Measurements from ENCODE around the gene TUBG2.
"Not testable (repeated sequence)": the region's sequence is repeated elsewhere in the genome, so short reads cannot be mapped to it uniquely, and the experiment has no call there.

The TUBG2 gene

DNA sequence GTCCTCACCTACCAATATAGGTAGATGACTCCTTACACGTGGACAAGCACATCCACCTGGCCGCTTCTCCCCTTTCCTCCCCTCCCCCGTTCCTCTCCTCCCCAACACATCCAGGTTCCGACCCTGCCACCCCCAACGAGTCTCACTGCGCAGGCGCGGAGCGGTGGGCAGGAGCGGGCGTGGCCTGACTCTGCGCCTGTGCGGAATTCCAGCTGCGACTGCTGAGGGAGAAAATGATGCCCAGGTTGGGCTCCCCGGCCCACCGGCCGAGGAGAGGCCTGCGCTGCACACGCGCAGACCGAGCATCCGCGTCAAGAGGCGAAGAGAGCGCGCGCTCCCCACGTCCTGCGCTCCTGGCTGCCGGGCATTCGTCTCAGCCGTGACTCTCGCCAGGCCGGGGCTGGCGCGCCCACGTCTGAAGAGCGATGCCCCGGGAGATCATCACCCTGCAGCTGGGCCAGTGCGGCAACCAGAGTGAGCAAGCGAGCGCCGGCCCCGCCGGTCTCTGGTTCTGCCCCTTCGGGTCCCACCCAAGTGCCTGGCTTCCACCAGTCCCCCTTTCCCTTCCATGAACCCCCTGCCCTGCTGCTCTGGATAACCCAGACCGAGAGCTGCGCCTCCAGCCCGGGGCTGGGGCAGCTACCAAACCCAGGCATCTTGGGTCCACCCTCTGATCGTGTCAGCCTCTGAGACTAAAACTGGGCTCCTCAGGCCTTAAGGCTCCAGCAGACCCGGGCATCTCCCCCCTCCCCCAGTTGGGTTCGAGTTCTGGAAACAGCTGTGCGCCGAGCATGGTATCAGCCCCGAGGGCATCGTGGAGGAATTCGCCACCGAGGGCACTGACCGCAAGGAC, at the start of gene TUBG2:
TSS of gene TUBG2 (plus strand) at position 206 of the 853 bp plus-strand sequence. CDS start at position 426, 220 bp downstream.
- DNase-seq, result peak; percentile 82 to 94

DNA sequence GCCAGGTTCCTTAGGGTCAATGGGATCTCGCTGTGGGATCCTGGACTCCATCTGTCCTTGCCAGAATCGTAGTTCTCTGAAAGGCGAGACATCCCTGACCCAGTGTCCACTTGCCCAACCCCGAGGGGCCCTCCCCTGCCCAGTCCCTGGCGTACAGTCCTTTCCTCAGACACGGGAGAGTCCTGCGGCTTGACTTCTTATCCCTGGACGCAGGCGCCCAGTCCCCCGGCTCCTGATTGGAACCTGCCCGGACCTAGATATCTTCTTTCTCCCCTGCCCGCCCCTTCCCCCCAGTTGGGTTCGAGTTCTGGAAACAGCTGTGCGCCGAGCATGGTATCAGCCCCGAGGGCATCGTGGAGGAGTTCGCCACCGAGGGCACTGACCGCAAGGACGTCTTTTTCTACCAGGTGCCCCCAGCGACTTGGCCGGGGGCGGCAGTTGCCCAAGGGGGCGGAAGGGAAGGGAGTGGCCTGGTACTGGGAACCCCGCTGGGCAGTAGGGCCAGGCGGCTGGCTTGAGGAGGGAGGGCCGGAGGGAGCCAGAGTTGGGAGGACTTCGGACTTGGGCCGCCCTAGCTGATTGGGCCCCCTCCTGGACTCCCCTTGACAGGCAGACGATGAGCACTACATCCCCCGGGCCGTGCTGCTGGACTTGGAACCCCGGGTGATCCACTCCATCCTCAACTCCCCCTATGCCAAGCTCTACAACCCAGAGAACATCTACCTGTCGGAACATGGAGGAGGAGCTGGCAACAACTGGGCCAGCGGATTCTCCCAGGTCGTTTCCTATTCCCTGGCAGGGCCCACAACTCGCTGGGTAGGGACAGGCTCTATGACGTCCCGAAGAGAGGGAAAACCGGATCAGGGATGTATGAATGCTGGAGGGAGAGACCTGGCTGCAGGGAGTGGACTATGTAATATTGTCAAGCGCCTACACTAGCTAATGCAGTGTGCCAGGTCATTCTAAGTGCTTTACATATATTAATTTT, 49.0 kb upstream of the TUBG2 start:
- not testable (repeated sequence) for DNase-seq

DNA sequence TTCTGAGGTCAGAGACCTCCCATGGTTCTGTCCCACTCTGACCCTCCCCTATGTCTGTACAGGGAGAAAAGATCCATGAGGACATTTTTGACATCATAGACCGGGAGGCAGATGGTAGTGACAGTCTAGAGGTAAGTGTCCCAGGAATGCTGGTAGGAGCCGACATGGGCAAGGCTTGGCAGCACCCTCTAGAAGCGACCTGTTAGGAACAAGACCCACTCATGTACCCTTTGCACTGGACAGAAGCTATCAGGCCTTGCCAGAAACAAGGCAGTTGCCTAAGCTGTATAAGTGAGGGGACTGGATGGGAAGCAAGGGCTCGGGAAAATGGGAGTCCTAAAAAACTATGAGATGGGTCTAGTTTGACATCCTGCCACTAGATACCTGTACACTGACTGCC, 47.1 kb upstream of the TUBG2 start:
- no peak for DNase-seq

DNA sequence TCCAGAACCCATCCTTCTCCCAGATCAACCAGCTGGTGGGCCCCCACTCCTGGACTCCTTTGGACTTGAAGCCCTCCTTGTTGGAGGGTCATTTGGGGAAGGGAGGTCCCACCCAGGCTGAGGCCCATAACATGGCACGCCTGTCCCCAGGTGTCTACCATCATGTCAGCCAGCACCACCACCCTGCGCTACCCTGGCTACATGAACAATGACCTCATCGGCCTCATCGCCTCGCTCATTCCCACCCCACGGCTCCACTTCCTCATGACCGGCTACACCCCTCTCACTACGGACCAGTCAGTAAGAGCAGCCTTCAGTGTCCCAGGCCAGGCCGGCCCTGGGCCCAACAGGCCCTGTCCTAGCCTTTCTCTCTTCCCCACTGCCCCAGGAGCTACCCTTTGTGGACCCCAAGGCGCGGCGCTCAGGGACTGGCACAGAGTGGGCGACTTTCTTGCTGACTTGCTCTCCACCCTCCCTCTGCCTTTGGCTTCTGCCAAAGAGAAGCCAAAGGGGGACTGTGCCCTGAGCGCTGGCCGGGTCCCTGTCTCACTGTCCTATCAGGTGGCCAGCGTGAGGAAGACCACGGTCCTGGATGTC, 45.3 kb upstream of the TUBG2 start:
- no peak for DNase-seq

DNA sequence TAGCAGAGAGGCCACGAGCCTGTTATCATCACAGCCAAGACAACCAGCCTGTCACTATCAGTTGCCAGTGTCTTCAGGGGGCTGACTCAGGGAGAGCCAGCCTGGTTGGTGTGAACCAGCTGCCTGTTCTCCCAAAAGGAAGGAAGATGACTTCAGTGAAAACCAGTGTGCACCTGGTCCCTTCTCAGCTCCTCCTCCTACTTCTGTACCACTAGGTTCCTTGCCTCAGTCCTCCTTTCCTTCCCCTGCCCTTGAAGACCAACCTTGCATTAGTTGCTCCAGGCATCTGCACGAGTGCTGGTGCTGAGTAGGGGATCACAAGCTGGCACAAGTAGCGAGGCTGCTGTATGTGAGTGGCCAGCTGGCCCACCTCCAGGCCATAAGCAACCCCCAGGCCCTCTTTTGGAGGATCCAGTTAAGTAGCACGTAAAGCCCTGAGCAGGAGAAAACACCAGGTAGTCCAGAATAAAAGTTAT, 41.1 kb upstream of the TUBG2 start:
- no peak for DNase-seq

DNA sequence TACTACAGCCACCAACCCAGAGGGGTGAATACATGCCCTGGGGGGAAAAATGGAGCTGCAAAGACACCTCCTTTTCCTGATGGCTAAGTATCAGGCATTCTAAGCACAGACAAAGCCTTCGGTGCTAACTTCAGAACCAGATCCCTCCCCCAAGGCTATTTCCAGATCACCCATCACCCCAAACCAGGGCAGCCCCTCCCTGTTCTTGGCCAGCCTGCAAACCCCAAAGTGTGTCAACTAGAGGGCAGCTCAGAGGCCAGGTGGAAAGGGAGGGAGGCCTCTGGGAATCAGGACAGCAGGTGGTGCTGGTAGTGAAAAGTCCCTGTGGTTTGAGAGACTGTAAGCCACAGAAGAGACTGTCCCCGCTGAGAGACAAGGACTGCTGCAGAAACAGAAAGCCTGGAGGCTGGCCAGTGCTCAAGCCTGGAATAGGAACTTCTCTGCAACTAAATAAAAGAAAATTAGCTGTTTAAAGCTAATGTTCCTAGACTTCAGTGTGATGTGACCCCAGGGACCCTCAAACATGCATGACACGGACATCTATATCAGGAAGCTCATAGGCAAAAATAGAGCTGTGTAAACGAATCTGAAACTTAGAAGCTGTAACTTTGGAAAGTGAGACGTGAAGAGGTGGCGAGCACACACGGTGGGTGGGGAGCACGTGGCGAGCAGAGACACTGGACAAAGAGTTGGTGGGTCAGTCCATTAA, 40.5 kb upstream of the TUBG2 start:
- peak in 1 of 2 experiments; percentile 36 for DNase-seq

DNA sequence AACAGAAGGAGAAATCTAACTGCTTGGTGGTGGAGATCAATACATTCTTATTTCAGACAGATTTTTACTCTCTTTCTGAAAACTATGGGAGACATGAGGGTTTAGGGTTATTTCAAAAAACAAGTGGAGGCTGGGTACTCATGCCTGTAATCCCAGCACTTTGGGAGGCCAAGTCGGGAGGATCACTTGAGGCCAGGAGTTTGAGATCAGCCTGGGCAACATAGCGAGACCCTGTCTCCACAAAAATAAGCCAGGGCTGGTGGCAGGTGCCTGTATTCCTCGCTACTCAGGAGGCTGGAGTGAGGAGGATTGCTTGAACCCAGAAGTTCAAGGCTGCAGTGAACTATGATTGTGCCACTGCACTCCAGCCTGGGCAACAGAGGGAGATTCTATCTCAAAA, 37.1 kb upstream of the TUBG2 start:
- DNase-seq, result not testable (repeated sequence)

DNA sequence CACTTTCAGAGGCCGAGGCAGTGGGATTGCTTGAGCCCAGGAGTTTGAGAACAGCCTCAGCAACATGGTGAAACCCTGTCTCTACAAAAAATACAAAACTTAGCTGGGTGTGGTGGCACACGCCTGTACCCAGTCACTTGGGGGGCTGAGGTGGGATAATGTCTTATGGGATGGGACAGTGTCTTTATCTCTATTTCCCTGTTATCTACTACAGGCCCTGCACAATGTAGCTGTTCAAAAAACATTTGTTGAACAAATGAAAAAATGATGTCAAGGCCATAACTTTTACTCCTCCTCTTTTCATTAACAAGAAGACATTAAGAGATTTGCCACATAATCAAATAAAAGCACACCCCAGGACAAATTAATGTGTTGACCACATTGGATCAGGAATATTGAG, 35.8 kb upstream of the TUBG2 start:
- DNase-seq, result no peak

DNA sequence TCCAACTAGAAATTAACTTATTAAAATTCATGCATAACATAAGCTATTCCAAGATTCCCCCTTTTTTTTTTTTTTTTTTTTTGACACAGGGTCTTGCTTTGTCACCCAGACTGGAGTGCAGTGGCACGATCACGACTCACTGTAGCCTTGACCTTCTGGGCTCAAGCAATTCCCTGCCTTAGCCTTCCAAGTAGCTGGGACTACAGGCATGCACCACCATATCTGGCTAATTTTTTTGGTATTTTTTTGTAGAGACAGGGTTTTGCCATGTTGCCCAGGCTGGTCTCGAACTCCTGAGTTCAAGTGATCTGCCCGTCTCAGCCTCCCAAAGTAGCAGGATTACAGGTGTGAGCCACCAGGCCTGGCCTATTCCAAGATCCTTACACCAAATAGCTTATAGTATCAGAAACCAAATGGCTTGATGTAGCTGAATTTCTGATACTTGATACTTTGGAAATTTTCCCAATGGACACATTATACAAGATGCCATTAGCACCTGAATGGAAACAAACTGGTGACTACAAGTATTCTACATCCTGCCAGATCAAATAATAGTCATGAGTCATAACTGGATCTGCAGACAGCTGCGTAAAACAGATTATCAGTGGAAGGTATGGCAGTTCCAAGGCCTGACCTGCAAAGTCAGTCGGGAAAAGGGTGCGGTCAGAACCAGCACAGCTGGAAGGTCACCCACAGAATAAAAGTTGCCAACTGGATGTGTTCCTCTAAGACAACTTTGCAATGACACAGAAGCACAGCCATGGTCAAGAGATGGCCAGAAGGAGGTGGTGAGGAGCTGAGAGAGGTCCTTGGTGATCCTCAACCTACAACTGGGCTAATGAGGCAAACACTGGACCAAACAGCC, 35.1 kb upstream of the TUBG2 start:
- no peak for DNase-seq

DNA sequence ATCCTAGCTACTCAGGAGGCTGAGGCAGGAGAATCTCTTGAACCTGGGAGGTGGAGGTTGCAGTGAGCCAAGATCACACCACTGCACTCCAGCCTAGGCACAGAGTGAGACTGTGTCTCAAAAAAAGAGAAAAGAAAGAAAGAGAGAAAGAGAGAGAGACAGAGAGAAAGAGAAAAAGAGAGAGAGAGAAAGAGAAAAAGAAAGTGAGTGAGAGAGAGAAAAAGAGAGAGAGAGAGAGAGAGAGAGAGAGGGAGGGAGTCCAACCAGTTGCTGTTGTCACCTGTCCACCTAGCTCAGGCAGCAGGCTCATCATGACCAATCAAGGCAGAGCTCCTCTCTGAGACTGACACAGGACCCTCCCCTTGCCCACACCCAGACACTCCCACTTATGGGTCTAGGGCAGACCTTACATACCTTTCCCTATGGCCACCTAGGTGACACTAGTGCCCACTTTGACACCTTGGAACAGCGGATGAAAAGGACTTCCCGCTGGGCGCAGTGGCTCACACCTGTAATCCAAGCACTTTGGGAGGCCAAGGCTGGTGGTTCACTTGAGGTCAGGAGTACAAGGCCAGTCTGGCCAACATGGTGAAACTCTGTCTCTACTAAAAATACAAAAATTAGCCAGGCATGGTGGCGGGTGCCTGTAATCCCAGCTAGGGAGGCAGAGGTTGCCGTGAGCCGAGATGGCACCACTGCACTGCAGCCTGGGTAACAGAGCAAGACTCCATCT, 31.9 kb upstream of the TUBG2 start:
- DNase-seq, result not testable (repeated sequence)

DNA sequence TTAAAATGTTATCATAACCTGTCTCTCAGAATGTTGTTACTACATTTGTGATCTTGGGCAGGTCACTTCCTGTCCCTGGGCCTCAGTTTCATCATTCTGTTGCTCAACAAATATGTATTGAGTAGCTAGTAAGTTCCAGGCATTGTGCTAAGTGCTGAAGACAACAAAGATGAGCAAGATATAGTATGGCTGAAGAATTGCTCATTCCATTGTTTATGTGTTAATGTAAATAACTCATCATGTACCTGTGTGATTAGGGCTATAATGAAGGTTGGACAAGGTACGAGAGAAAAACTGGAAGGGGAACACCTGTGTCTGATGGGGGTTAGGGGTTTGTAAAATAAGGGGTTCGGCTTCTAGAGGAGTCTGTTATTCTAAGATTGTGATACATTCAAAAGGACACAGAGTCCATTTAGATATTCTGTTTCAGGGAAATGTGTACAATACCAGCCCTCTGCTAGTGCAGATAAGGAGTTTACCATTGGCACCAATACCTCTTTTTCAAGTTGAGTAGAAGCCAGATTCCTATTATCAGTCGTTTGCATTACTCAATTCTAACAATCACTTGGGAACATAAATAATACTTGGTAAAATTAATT, 29.6 kb upstream of the TUBG2 start:
- DNase-seq, result no peak

DNA sequence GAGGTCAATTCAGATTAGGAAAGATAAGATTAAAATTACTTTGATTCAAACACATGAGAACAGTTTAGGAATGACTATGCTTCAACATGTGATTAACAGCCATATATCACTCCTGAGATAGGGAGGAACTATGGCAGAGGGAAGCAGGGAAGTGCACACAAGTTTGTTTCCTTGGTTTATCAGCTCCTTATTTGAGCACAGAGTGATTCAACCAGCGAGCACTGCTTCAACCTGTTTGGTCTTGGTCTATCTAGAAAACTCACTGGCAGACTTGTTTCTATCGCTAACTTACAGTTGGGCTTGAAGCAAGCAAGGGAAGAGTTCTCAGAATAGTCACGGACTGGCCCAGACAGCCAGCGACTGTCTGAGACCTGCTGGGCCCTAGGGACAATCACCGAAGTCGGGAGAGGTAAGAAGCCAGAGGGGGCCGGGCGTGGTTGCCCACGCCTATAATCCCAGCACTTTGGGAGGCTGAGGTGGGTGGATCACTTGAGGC, 26.1 kb upstream of the TUBG2 start:
- no peak for DNase-seq

DNA sequence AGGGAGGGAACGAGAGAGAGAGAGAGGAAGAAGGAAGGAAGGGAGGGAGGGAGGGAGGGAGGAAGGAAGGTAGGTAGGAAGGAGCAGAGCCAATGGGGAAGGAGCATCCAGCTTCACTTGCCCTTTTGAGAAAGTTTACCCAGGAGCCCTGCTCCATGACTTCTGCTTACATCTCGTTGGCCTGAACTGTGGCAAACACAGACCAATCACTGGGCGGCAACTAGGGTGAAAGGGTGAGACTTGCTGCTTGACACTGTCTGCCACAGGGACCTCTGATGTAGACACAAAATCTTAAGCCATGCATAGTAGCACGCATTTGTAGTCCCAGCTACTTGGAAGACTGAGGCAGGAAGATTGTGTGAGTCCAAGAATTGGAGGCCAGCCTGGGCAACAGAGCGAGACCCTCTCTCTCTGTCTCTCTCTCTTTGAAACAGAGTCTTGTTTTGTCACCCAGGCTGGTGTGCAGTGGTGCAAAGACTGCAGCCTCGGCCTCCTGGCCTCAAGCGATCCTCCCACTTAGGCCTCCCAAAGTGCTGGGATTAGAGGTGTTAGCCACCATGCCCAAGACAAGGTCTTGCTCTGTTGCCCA, 19.5 kb upstream of the TUBG2 start:
- no peak for DNase-seq

DNA sequence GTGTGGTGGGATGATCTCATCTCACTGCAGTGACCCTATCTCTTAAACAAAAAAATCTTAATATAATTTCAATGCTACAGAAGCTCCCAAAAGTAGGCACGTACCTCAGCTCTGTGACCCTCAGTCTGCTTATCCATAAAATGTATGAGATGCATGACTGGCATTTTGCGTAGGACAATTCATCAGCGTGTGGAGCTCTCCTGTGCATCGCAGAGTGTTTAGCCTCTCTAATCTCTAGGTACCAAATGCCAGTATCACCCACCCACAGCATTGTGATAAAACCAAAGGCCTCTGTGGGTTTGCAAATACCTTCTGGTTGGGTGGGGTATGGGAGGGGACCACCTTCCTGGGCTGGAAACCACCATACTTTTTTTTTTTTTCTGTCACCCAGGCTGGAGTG, 19.0 kb upstream of the TUBG2 start:
- DNase-seq, result no peak

DNA sequence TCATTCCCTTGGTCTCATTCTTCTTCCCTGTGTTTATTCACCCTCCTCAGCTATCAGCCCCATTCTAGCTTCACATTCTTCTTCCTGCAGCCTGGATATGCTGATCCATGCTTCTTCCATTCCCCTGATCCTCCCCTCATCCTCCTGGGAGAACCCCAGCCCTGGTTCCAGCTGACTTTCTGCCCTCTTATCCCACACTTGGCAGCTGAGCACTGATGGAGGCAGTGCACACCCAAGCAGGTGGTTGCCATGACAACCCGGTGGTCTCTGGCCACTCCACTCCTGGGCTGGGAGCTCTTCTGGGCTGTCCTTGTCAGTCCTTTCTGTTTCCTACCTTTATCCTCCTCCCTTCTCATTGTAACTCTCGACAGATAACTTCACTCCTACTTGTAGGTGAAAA, 16.7 kb upstream of the TUBG2 start:
- DNase-seq, result no peak

DNA sequence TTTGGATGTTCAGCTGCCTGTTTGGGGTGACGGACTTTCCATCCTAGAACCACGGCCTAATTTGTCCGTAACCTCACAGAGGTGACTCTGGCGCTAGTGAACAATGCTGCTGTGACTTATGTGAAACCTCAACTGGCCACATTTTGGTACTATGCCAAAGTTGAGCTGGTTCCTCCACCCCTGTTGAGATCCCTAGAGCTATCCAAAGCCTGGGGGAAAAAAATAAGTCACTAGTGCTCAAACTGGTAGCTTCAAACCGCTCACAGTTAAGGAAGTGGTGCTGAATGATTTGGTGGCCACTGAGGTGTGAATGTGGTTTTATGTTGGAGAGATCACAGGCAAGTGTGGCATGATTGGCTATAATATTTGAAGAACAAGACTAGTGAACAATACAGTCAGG, 11.3 kb upstream of the TUBG2 start:
- no peak for DNase-seq

DNA sequence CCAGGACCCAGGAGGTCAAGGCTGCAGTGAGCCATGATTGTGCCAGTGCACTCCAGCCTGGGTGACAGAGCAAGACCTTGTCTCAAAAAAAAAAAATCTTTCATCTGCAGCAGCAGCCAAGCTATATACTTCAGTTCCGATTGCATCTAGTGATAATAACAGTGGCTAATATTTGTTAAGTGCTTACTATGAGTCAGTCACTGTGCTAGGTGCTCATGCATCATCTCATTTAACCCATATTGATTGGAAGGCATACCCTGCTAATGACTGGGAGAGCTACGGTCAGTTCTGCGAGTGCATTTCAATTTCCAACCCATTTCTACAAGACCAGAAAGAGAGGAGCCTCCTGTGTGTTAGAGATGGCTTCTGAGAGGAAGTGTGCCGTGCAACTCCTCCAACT, 7.7 kb upstream of the TUBG2 start:
- DNase-seq, result no peak

DNA sequence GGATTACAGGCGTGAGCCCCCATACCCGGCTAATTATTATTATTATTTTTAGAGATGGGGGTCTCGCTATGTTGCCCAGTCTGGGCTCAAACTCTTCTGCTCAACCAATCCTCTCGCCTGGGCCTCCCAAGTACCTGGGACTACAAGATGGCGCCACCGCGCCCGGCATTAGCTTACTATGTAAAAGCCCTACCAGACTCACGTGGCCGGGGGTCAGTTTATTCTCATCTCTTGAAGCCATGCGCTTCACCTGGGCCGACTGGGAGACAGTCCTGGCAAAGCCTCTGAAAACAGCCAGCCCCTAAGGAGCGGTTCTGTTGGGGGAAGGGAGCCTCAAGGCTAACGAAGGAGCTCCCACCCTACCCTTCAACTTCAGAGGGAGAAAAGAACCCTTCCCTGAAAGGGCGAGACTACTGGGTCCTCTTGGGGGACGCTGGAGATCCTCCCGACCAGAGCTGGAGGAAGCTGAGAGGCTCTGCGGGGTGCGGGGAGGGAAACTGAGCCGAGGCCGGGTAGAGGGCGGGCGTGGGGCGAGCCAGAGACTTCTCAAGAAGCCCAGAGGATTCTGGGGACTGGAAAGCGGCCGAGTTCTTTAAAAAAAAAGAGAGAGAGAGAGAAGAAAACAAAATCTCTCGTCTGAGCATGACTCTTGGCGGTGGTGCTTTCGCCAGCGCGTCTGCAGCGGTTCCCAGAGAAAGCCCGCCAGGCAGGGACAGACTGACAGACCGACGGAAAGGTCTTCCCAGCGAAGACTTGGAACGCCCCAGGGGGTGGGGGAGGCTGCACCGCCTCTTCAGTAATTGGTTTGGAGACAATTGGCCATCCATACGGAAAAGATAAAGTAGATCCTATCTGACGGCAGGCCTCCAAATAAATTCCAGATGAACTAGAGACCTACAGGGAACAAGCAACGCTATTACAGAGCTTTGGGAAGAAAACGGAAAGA, 5.6 kb upstream of the TUBG2 start:
- DNase-seq, result no peak

DNA sequence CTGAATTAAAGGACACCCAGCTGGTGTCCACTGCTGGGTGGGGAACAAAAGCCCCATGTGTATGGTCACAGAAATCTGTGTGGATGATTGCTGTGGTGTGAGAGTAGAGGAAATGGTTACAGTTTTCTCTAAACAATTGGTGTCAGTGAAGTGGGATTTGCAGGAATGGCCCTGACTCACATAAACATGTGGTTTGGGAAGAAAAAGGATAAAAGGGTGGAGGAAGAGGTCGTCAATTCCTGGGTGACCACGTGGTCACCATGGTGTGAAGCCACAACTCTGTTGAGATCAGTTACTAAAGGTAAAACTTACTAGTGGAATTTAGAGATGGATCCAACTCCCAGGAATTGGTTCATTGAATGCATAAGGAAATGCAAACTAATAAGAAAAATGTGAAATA, 3.6 kb upstream of the TUBG2 start:
- no peak for DNase-seq
